IPS-11a (cell line): Measurements from ENCODE around the gene SHKBP1.
"Not testable (repeated sequence)": the region's sequence is repeated elsewhere in the genome, so short reads cannot be mapped to it uniquely, and the experiment has no call there.

Experiments used
- H3K4me3 ChIP-seq: one replicate; pipeline ENCODE4 v1.5.1; 2013; ENCODE audit warnings: low read depth, low read length, control low read depth

SHKBP1 gene

GRCh38 chr19:40613690-40614621 is 37.3 kb downstream of the SHKBP1 start:
- peak overlapping the region; percentile 88 for H3K4me3 ChIP-seq

GRCh38 chr19:40614622-40615411 is 38.1 kb downstream of the SHKBP1 start:
- peak overlapping the region; percentile 88 for H3K4me3 ChIP-seq

GRCh38 chr19:40616178-40616577 is 39.5 kb downstream of the SHKBP1 start:
- H3K4me3 ChIP-seq, result no peak overlapping the region

GRCh38 chr19:40616941-40617340 is 40.3 kb downstream of the SHKBP1 start:
- H3K4me3 ChIP-seq, result no peak overlapping the region

- H3K4me3 ChIP-seq, result no peak overlapping the region
Observed at GRCh38 chr19:40617961-40618360, 41.3 kb downstream of the SHKBP1 start.

- no peak overlapping the region for H3K4me3 ChIP-seq
Observed at GRCh38 chr19:40619333-40620160, 42.9 kb downstream of the SHKBP1 start.

GRCh38 chr19:40620161-40620485 is 43.5 kb downstream of the SHKBP1 start:
- H3K4me3 ChIP-seq, result no peak overlapping the region

GRCh38 chr19:40621283-40621682 is 44.6 kb downstream of the SHKBP1 start:
- no peak overlapping the region for H3K4me3 ChIP-seq

GRCh38 chr19:40621966-40622772 is 45.5 kb downstream of the SHKBP1 start:
- no peak overlapping the region for H3K4me3 ChIP-seq

GRCh38 chr19:40622773-40623075 is 46.1 kb downstream of the SHKBP1 start:
- H3K4me3 ChIP-seq, result no peak overlapping the region

GRCh38 chr19:40623403-40624251 is 47.0 kb downstream of the SHKBP1 start:
- H3K4me3 ChIP-seq, result peak overlapping the region; percentile 1

GRCh38 chr19:40624369-40625153 is 47.9 kb downstream of the SHKBP1 start:
- H3K4me3 ChIP-seq, result not testable (repeated sequence)

GRCh38 chr19:40625406-40626120 is 48.9 kb downstream of the SHKBP1 start:
- no peak overlapping the region for H3K4me3 ChIP-seq

- no peak overlapping the region for H3K4me3 ChIP-seq
Observed at GRCh38 chr19:40626918-40627317, 50.2 kb downstream of the SHKBP1 start.

- no peak overlapping the region for H3K4me3 ChIP-seq
Observed at GRCh38 chr19:40627486-40628279, 51.0 kb downstream of the SHKBP1 start.

GRCh38 chr19:40629346-40629745 is 52.7 kb downstream of the SHKBP1 start:
- no peak overlapping the region for H3K4me3 ChIP-seq

GRCh38 chr19:40630571-40631160 is 54.0 kb downstream of the SHKBP1 start:
- no peak overlapping the region for H3K4me3 ChIP-seq
